Heart right ventricle (tissue), 16 donors: ENCODE results near the gene PTMS. TPM values are rescaled to one million over a fixed set of nuclear protein-coding genes. Genes with fewer than 3 reads are reported as not detected.

ENCODE experiments used
- ATAC-seq, 8 donors: fragments of 200-7000 bp; cut with Tn5 transposase; one replicate each; pipeline ENCODE4 v1.9.1; 2020; ENCODE audit warnings: mild to moderate bottlenecking in 8 of 8, moderate library complexity in 8 of 8, moderate number of reproducible peaks in 1 of 8
- DNase-seq, 2 donors: peaks; one replicate each; pipeline ENCODE4 v3.0.0-alpha.2; 2020
- H3K27ac ChIP-seq, 10 donors: fragments of 200-600 bp; sonication (generic) in 2 of 10; one replicate each; pipeline versions ENCODE4 v1.5.0 to v1.8.0; 2020 to 2022; ENCODE audit warnings: mild to moderate bottlenecking in 3 of 10
- H3K27me3 ChIP-seq, 7 donors: fragments of 200-600 bp; one replicate each; pipeline ENCODE4 v1.8.0; 2021 to 2022; ENCODE audit warnings: mild to moderate bottlenecking in 2 of 7
- H3K36me3 ChIP-seq, 9 donors: fragments of 200-600 bp; sonication (generic) in 1 of 9; one replicate each; pipeline versions ENCODE4 v1.5.0 to v1.8.0; 2020 to 2022; ENCODE audit warnings: mild to moderate bottlenecking in 2 of 9
- H3K4me1 ChIP-seq, 9 donors: fragments of 200-600 bp; sonication (generic) in 1 of 9; one replicate each; pipeline versions ENCODE4 v1.5.0 to v1.8.0; 2020 to 2022; ENCODE audit warnings: mild to moderate bottlenecking in 4 of 9
- H3K4me3 ChIP-seq, 10 donors: fragments of 200-600 bp; sonication (generic) in 2 of 10; one replicate each; pipeline versions ENCODE4 v1.5.0 to v1.8.0; 2020 to 2022; ENCODE audit warnings: mild to moderate bottlenecking in 7 of 10, moderate library complexity in 2 of 10
- H3K9me3 ChIP-seq, 11 donors: fragments of 200-600 bp in 10 of 11; sonication (generic) in 2 of 11; one replicate each; pipeline versions ENCODE4 v1.5.0 to v1.8.0; 2013 to 2022; ENCODE audit warnings: mild to moderate bottlenecking in 2 of 11, control low read depth in 1 of 11, moderate library complexity in 1 of 11
- CTCF ChIP-seq, 9 donors: fragments of 200-600 bp; sonication (generic) in 2 of 9; IDR thresholded peaks; one replicate each; pipeline versions ENCODE4 v1.5.0 to v1.8.0; 2021 to 2022; ENCODE audit warnings: antibody characterized with exemption in 9 of 9, mild to moderate bottlenecking in 5 of 9, moderate library complexity in 1 of 9
- WGBS, 2 donors: extraction: QIAGEN DNeasy Blood & Tissue Kit; methylation state at CpG; one replicate each; pipeline ENCODE4 v1.1.7; 2013; ENCODE audit warnings: inconsistent platforms in 1 of 2; 5-methylcytosine and 5-hydroxymethylcytosine counted together
- intact Hi-C, 10 donors: fragments of 100-400 bp; cut with DNase I; formaldehyde crosslinking; loops; one replicate each; pipeline versions ENCODE4 v1.11.1 to v1.14.2; 2022
- polyA plus RNA-seq, 2 donors: library from polyadenylated mRNA; stranded (reverse); fragments of 200-250 nt; gene quantifications; one replicate each; pipeline ENCODE4 v1.2.3, GENCODE V29; 2013
- total RNA-seq, 10 donors: library from RNA; stranded (reverse); fragmentation: NEBNext Ultra II Directional in 3 of 10; extraction: Animal tissue kit (Norgen Biotek cat#: 25700) in 3 of 10; gene quantifications; one replicate each; pipeline versions ENCODE4 v1.2.1 to v1.2.4, GENCODE V29; 2021 to 2023
- donor health status: Arrhythmogenic right ventricular cardiomyopathy.
- donor health status: ischemic (EF 13 %, LVEDD 7.1; RV severe dilation, severe dysfunction).
- donor health status: healthy with polysubstance abuse.
- donor health status: DM: no; HTN: yes; CAD: no.
- donor health status: DM: no; HTN: no; CAD: no.
- donor health status: ischemic (EF 25% LVEDD 6.9; RV normal size, moderate dysfunction).
- donor health status: ischemic (EF 25% LVEDD 5.7; RV mildly dilated, moderate dysfunction).
- donor health status: healthy.
- donor health status: DM: yes; HTN: yes; CAD: no.
- donor health status: Ischemic cardiomyopathy.
- donor health status: ischemic (EF 35%, LVEDD 5.7; RV mildly dilated, moderate dysfunction).
- donor health status: nonischemic (EF 11% LVEDD 7.7; RV severe dilation, severe dysfunction).
- donor health status: DM: yes; HTN: yes; CAD: no.
- donor health status: PGD.
- donor health status: ischemic (EF 29% LVEDD 5.4; RV normal size, mild dysfunction).
- donor health status: nonischemic (EF 23%, LVEDD 6.1; RV moderate dilation, normal function).

The PTMS gene
- total and polyA plus RNA-seq, 12 donors = 73.3 to 361 (median 105) TPM

DNA sequence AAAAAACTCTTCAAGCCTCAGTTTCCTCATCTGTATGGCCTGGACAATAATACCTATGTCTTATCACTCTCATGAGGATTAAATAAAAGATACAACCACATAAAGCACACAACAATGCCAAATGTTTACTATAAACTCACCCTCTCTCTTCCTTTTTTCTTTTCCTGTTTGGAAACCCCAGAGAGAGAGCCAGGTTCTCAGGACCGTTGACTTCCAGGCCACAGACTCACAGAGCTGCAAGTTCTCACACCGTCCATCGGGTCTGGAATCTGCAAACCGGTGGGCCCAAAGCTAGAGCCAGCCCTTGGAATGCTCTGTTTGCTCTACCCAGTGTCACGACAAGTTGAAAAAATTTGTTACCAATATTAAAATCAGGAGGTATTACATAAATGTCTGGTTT lies 18.6 kb downstream of the PTMS start:
- Histone ChIP-seq H3K4me1 (peaks cover 0 to 41% (median 11%) of the 10 kb centered on the region in 9 donors), H3K9me3 (no peaks in the 10 kb centered on the region)
- no peak for ATAC-seq

DNA sequence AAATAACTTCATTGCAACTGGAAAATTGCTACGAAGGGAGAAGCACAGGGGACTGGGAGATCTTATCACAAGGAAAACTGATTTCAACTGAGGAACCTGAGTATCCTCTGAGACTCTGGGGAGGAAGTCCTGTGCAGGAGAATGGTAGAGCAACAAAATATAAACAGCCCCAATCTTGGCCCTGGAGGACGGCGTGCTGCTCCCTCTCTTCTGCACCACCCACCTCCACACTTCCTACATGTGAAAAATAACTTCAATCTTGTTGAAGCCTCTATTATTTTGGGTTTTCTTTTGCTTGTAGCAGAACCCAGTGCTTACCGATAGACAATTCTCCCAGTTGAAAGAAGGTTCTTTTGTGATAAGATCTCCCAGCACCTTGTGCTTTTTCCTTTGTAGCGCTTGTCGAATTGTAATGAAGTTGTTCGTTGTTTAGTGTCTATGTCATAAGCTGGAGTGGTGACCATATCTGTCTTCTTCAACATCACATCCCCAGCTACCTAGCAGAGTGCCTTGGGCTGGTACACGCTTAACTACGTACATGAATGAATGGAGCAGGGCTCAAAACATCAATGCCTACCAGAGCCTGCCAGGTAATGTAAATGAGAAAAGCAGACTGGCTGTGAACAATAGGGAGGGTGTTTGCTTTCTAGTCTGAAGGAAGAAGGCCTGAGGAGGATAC lies 20.4 kb downstream of the PTMS start:
- Histone ChIP-seq H3K27me3 (no peaks in the 10 kb centered on the region), H3K9me3 (no peaks in the 10 kb centered on the region), H3K27ac (peak overlapping the region in 4 of 10 donors; percentile 5 to 38 (median 12)), H3K4me1 (peaks cover 0 to 41% (median 11%) of the 10 kb centered on the region in 9 donors), H3K36me3 (no peaks in the 10 kb centered on the region), H3K4me3 (no peak overlapping the region)
- DNase-seq (no peak), ATAC-seq (no peak)
- TF ChIP-seq CTCF (IDR thresholded peaks at IDR 0.05) = no peak
- 59 to 66% methylated on average over 9 of the region's 9 CpGs for WGBS, 2 donors
- intact Hi-C loops = loop anchor here in 2 of 10 donors (5.0 kb wide), 1 partner anchor 36 kb away; the partner anchor contains the start of gene GPR162 (in 2 of the 2)

More for the DNA sequence above, 18.6 kb downstream of the PTMS start:
- WGBS, 2 donors = 52 to 61% methylated on average over 5 of the region's 5 CpGs
- Histone ChIP-seq H3K4me3 (no peak overlapping the region), H3K27ac (no peak overlapping the region), H3K27me3 (no peaks in the 10 kb centered on the region), H3K36me3 (no peaks in the 10 kb centered on the region)
- TF ChIP-seq CTCF (IDR thresholded peaks at IDR 0.05) = no peak
- no peak for DNase-seq
- intact Hi-C loops = loop anchor here in 4 of 10 donors (5.0 kb wide), 2 partner anchors 38 to 47 kb away; partner anchors contain the start of gene GPR162 (in 3 of the 4)

GRCh38 chr12:6787309-6787708 lies 21.1 kb downstream of the PTMS start:
- Histone ChIP-seq H3K4me1 (peaks cover 0 to 43% (median 11%) of the 10 kb centered on the region in 9 donors), H3K4me3 (no peak overlapping the region), H3K36me3 (no peaks in the 10 kb centered on the region), H3K27ac (peak overlapping the region in 3 of 10 donors; percentile 10 to 38 (median 13)), H3K9me3 (no peaks in the 10 kb centered on the region), H3K27me3 (no peaks in the 10 kb centered on the region)
- intact Hi-C loops = loop anchor here in 2 of 10 donors (5.0 kb wide), 1 partner anchor 35 kb away; the partner anchor contains the start of gene GPR162 (in 2 of the 2)
- DNase-seq = no peak
- ATAC-seq = no peak
- TF ChIP-seq CTCF (IDR thresholded peaks at IDR 0.05) = no peak
- WGBS, 2 donors = 98% methylated on average over 5 of the region's 5 CpGs

DNA sequence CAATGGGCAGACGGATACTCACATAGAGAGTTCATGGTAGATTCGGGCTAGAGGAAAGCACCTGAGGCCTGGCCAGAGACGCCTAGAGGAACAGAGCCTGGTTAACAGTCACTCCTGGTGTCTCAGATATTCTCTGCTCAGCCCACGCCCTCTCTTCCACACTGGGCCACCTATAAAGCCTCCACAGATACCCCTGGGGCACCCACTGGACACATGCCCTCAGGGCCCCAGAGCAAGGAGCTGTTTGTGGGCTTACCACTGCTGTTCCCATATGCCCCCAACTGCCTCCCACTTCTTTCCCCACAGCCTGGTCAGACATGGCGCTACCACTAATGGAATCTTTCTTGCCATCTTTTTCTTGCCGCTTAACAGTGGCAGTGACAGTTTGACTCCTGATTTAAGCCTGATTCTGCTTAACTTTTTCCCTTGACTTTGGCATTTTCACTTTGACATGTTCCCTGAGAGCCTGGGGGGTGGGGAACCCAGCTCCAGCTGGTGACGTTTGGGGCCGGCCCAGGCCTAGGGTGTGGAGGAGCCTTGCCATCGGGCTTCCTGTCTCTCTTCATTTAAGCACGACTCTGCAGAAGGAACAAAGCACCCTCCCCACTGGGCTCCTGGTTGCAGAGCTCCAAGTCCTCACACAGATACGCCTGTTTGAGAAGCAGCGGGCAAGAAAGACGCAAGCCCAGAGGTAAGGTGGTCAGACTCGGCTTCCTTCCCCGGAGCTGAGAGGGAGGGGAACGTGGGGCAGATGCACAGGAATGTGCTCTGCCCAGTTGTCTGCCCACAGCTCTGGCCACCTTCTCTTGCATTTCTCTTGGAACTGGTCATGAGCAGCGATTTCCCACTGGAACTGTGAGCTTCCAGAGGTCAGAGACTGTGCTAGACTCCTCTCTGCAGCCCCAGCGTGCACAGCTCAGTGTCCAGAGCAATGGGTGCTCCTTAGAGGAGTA lies 23.1 kb downstream of the PTMS start, which contains the start of gene CD4:
Gene CD4 (plus strand): TSS at position 557 of the 953 bp plus-strand sequence. CDS start 10,611 bp downstream, outside the sequence.
- DNase-seq (peak; percentile 59 to 70), ATAC-seq (peak; percentile 50 to 82 (median 72))
- 65 to 67% methylated on average over 18 of the region's 18 CpGs for WGBS, 2 donors
- Histone ChIP-seq H3K4me1 (peaks cover 0 to 51% (median 15%) of the 10 kb centered on the region in 9 donors), H3K36me3 (peaks cover 0 to 1% (median 0%) of the 10 kb centered on the region in 9 donors), H3K27ac (peak within 1 kb of the TSS in 5 of 10 donors; percentile 14 to 86 (median 28)), H3K9me3 (no peaks in the 10 kb centered on the region), H3K4me3 (peak within 1 kb of the TSS in 7 of 10 donors; percentile 7 to 56 (median 41)), H3K27me3 (peaks cover 0 to 1% (median 0%) of the 10 kb centered on the region in 7 donors)
- no peak for TF ChIP-seq CTCF (IDR thresholded peaks at IDR 0.05)
- intact Hi-C loops = loop anchor here in 2 of 10 donors (5.0 kb wide), 1 partner anchor 33 kb away; the partner anchor contains the start of gene GPR162 (in 2 of the 2)
